ENCODE measurements around the gene PSTPIP1.

GRCh38 chr15:77030048-77030927 lies 35.4 kb downstream of the PSTPIP1 start:
- TF ChIP-seq TOX (CRISPR knock-in tag; IDR thresholded peaks at IDR 0.05; ENCODE audit: borderline replicate concordance) (no peak), ZFP3 (CRISPR knock-in tag; IDR thresholded peaks at IDR 0.05) (no peak), CSDC2 (CRISPR knock-in tag; IDR thresholded peaks at IDR 0.05) (no peak), RARB (CRISPR knock-in tag; IDR thresholded peaks at IDR 0.05) (no peak), GLIS3 (CRISPR knock-in tag; IDR thresholded peaks at IDR 0.05) (no peak), ZNF70 (CRISPR knock-in tag; IDR thresholded peaks at IDR 0.05) (no peak), BACH2 (CRISPR knock-in tag; IDR thresholded peaks at IDR 0.05; ENCODE audit: borderline replicate concordance) (no peak), PATZ1 (CRISPR knock-in tag; IDR thresholded peaks at IDR 0.05; ENCODE audit: borderline replicate concordance) (no peak), PPARA (CRISPR knock-in tag; IDR thresholded peaks at IDR 0.05; ENCODE audit: borderline replicate concordance) (no peak)

Measured in SK-N-SH treated with all-trans-retinoic acid at 6 μM for 48 hours (cell line).